Endothelial cell of umbilical vein (primary cell): ENCODE measurements around the gene AIG1. TPM values are rescaled to one million over a fixed set of nuclear protein-coding genes. Genes with fewer than 3 reads are reported as not detected.

Source experiments
- BruUV-seq: library from RNA; stranded (reverse); fragments of 400-500 nt; replicated peaks from 2 replicates; lab custom pipeline; 2021; lab: Mats Ljungman, UMichigan
- CTCF ChIA-PET: fragments of 300-600, 350-600 bp; sonication (Branson Sonifier 250); formaldehyde crosslinking; loops from one replicate; lab custom pipeline; 2021; ENCODE audit warnings: antibody characterized with exemption, inconsistent platforms; lab: Charles Lee
- POLR2A ChIA-PET: fragments of 300-600, 350-600 bp; sonication (Branson Sonifier 250); formaldehyde crosslinking; loops from one replicate; lab custom pipeline; 2021; ENCODE audit warnings: antibody characterized with exemption, inconsistent platforms; lab: Charles Lee
- DNase-seq: peaks from one replicate; pipeline ENCODE4 v3.0.0-alpha.2; 2011; ENCODE audit warnings: low read depth, low spot score
- FAIRE-seq: peaks from 2 replicates; lab custom pipeline; 2011; peaks lifted over from hg19 to GRCh38; lab: Jason Lieb, UNC
- H2AFZ ChIP-seq: 2 replicates; pipeline ENCODE4 v1.6.0; 2012; ENCODE audit warnings: low read depth, low read length, control low read depth, inconsistent platforms
- H3K27ac ChIP-seq: 2 replicates; pipeline ENCODE4 v1.5.1; 2011; ENCODE audit warnings: low read depth, mild to moderate bottlenecking, control low read depth, low read length, moderate library complexity; ENCODE audit not compliant: insufficient read depth
- H3K27me3 ChIP-seq, 2 experiments: 2 replicates each; pipeline versions ENCODE4 v1.6.0 to v1.6.1; 2011; ENCODE audit warnings: low read length in 2 of 2, mixed read lengths in 1 of 2; ENCODE audit not compliant: control insufficient read depth in 2 of 2, insufficient read depth in 2 of 2
- H3K36me3 ChIP-seq, 2 experiments: 2 replicates in 1 of 2; 3 replicates in 1 of 2; pipeline ENCODE4 v1.5.1; 2011; ENCODE audit warnings: low read length in 2 of 2, mild to moderate bottlenecking in 1 of 2, moderate library complexity in 1 of 2; ENCODE audit not compliant: control insufficient read depth in 2 of 2, insufficient read depth in 2 of 2; ENCODE audit errors: extremely low read depth in 1 of 2
- H3K4me1 ChIP-seq: 3 replicates; pipeline ENCODE4 v1.5.1; 2011; ENCODE audit warnings: mild to moderate bottlenecking, low read length; ENCODE audit not compliant: control insufficient read depth, insufficient read depth; ENCODE audit errors: extremely low read depth
- H3K4me2 ChIP-seq: 2 replicates; pipeline ENCODE4 v1.6.1; 2011; ENCODE audit warnings: low read length, control low read depth, mixed read lengths; ENCODE audit not compliant: insufficient read depth
- H3K4me3 ChIP-seq, 3 experiments: fragments of 200-600 bp in 1 of 3; sonication (generic), shearing (Covaris generic) in 1 of 3; replicated peaks in 1 of 3; 2 replicates each; pipeline ENCODE4 v1.5.1; 2011 to 2016; ENCODE audit warnings: control low read depth in 3 of 3, low read length in 3 of 3, mild to moderate bottlenecking in 2 of 3, inconsistent platforms in 1 of 3, low read depth in 1 of 3, moderate library complexity in 1 of 3; ENCODE audit not compliant: insufficient read depth in 1 of 3
- H3K79me2 ChIP-seq: 2 replicates; pipeline ENCODE4 v1.6.0; 2012; ENCODE audit warnings: low read length, inconsistent platforms; ENCODE audit not compliant: control insufficient read depth, insufficient read depth
- H3K9ac ChIP-seq: replicated peaks from 2 replicates; pipeline ENCODE3; 2011; ENCODE audit warnings: low read length, control low read depth; ENCODE audit not compliant: insufficient read depth; ENCODE audit errors: extremely low read depth
- H3K9me1 ChIP-seq: replicated peaks from 3 replicates; pipeline ENCODE4 v1.6.0; 2011; ENCODE audit warnings: mild to moderate bottlenecking, low read length; ENCODE audit not compliant: control insufficient read depth, insufficient read depth; ENCODE audit errors: extremely low read depth
- H3K9me3 ChIP-seq: replicated peaks from 2 replicates; pipeline ENCODE4 v1.5.1; 2012; ENCODE audit warnings: low read length, inconsistent platforms; ENCODE audit not compliant: control insufficient read depth, insufficient read depth
- H4K20me1 ChIP-seq: replicated peaks from 2 replicates; pipeline ENCODE3; 2011; ENCODE audit warnings: mild to moderate bottlenecking, low read length; ENCODE audit not compliant: control insufficient read depth, insufficient read depth; ENCODE audit errors: extremely low read depth
- CTCF ChIP-seq, 2 donors: IDR thresholded peaks; 1 replicate in 1 of 2; 2 replicates in 1 of 2; pipeline ENCODE4 v1.5.1; 2011; ENCODE audit warnings: low read length in 2 of 2, mild to moderate bottlenecking in 2 of 2, moderate library complexity in 2 of 2, control low read depth in 1 of 2, inconsistent platforms in 1 of 2, low read depth in 1 of 2; ENCODE audit not compliant: insufficient read depth in 1 of 2; ENCODE audit errors: extremely low read depth in 1 of 2
- EZH2 ChIP-seq: IDR thresholded peaks from 2 replicates; pipeline ENCODE4 v1.6.1; 2012; ENCODE audit warnings: borderline replicate concordance, low read depth, mild to moderate bottlenecking, moderate library complexity, low read length, inconsistent platforms; ENCODE audit not compliant: severe bottlenecking
- FOS ChIP-seq: IDR thresholded peaks from 2 replicates; pipeline ENCODE4 v1.6.1; 2011; ENCODE audit warnings: mild to moderate bottlenecking, low read length, moderate library complexity, borderline replicate concordance; ENCODE audit not compliant: insufficient read depth
- GATA2 ChIP-seq: IDR thresholded peaks from 2 replicates; pipeline ENCODE4 v1.7.0; 2011; ENCODE audit warnings: low read depth, mild to moderate bottlenecking, moderate library complexity, mixed read lengths, low read length; ENCODE audit not compliant: insufficient read length, insufficient read depth
- JUN ChIP-seq: IDR thresholded peaks from 2 replicates; pipeline ENCODE4 v1.6.1; 2011; ENCODE audit warnings: borderline replicate concordance, low read depth; ENCODE audit not compliant: insufficient read length, insufficient read depth
- MAX ChIP-seq: IDR thresholded peaks from 2 replicates; pipeline ENCODE4 v1.6.1; 2011; ENCODE audit not compliant: insufficient read depth, insufficient read length
- MYC ChIP-seq: IDR thresholded peaks from one replicate; pipeline ENCODE4 v1.6.1; 2011; ENCODE audit warnings: mild to moderate bottlenecking, low read depth, low read length
- POLR2A ChIP-seq: IDR thresholded peaks from 2 replicates; pipeline ENCODE4 v1.6.1; 2012; ENCODE audit warnings: low read depth, mild to moderate bottlenecking, control low read depth, low read length
- POLR2AphosphoS5 ChIP-seq: IDR thresholded peaks from 2 replicates; pipeline ENCODE4 v1.6.1; 2012; ENCODE audit warnings: low read depth, mild to moderate bottlenecking, control low read depth, low read length, moderate library complexity; ENCODE audit not compliant: insufficient read depth
- dilution Hi-C: fragments of 300-500 bp; cut with MboI; formaldehyde crosslinking; loops from one replicate; pipeline ENCODE4 v1.15.0; 2019; ENCODE audit warnings: low sequenced_read_pairs; ENCODE audit not compliant: extremely low pct_ligation_motif_present
- intact Hi-C: fragments of 100-400 bp; cut with micrococcal nuclease; formaldehyde crosslinking; loops from one replicate; pipeline ENCODE4 v1.10.0; 2022
- polyA plus RNA-seq, 4 experiments: library from polyadenylated mRNA; depleted of rRNA in 3 of 4; stranded (reverse) in 3 of 4; unstranded in 1 of 4; fragments of >200 nt; gene quantifications; 2 replicates each; pipeline versions ENCODE4 v1.2.1 to v1.2.3, GENCODE V29; 2011 to 2012; ENCODE audit warnings: missing spikeins in 1 of 4
- total RNA-seq: library from RNA; stranded (reverse); gene quantifications from 2 replicates; pipeline ENCODE4 v1.2.3, GENCODE V29; 2021

AIG1 gene
- total and polyA plus RNA-seq, 2 donors (not counting 3 experiments of a cell fraction or from before 2014, with no cell fraction given): 17.7 to 22.7 TPM

GRCh38 chr6:143362192-143362558 lies 301.5 kb downstream of the AIG1 start:
- Histone ChIP-seq H3K9ac (no peak overlapping the region), H3K4me1 (no peaks in the 10 kb centered on the region), H2AFZ (no peak overlapping the region), H3K9me1 (no peaks in the 10 kb centered on the region), H3K27ac (no peak overlapping the region), H3K9me3 (no peaks in the 10 kb centered on the region), H3K4me3 (no peak overlapping the region), H3K4me2 (no peak overlapping the region), H3K36me3 (no peaks in the 10 kb centered on the region), H4K20me1 (no peaks in the 10 kb centered on the region), H3K27me3 (no peaks in the 10 kb centered on the region), H3K79me2 (no peaks in the 10 kb centered on the region)
- ChIA-PET CTCF (interaction anchor here (1.6 kb wide), 1 partner anchor 11 kb away, joined by 3 read pairs; no protein-coding TSS in a partner anchor), POLR2A (no interaction called here)
- TF ChIP-seq MAX (no peak), POLR2A (no peak), POLR2AphosphoS5 (no peak), FOS (no peak), MYC (no peak), JUN (no peak), GATA2 (no peak), CTCF (IDR thresholded peaks at IDR 0.05; ENCODE audit: extremely low read depth in 1 of 2, insufficient read depth in 1 of 2, low read depth in 1 of 2, low read length in 2 of 2) (no peak), EZH2 (no peak)
- DNase-seq (no peak), FAIRE-seq (no peak)
- dilution Hi-C loops: no loop called here
- no TSS peak for BruUV-seq
- intact Hi-C loops: no loop called here
